ENCODE measurements around the gene CCDC66. TPM values are rescaled to one million over a fixed set of nuclear protein-coding genes. Genes with fewer than 3 reads are reported as not detected.

CCDC66 gene
- total and polyA plus RNA-seq, 2 of the 8 experiments (the other 6 are each of a cell fraction or from before 2014, with no cell fraction given): 9.6 to 29.3 TPM

- DNase-seq (ENCODE audit: low read depth in 1 of 2, low spot score in 2 of 2) (no peak), FAIRE-seq (no peak)
- peaks cover 0 to 3% of the 10 kb centered on the region in 2 experiments for H4K20me1 ChIP-seq (replicated peaks in 1 of 2; ENCODE audit: control insufficient read depth in 1 of 2, insufficient read depth in 2 of 2, low read length in 2 of 2)
- H2BK12ac ChIP-seq (ENCODE audit: low read depth, low read length): no peak overlapping the region
- H3K9ac ChIP-seq (replicated peaks in 1 of 4; ENCODE audit: extremely low read depth in 1 of 4, low read depth in 3 of 4, low read length in 3 of 4): no peak overlapping the region
- H3K27ac ChIP-seq (ENCODE audit: low read depth, low read length): no peak overlapping the region
- no peaks in the 10 kb centered on the region; a peak in 1 of 4 replicates for H3K9me3 ChIP-seq (ENCODE audit: insufficient read depth in 2 of 2, low read depth in 1 of 2, low read length in 1 of 2)
- no peak overlapping the region for H3K14ac ChIP-seq (ENCODE audit: insufficient read length)
- peaks cover 0 to 8% (median 0%) of the 10 kb centered on the region in 4 experiments; a peak in 3 of 8 replicates for H3K36me3 ChIP-seq (ENCODE audit: control insufficient read depth in 2 of 4, insufficient read depth in 4 of 4, low read length in 3 of 4)
- no peak overlapping the region for H2BK15ac ChIP-seq (ENCODE audit: low read length)
- ChIA-PET CTCF (ENCODE audit: partially characterized antibody) (interaction anchor here (0.8 kb wide), 1 partner anchor 53 kb away, joined by 3 read pairs; no protein-coding TSS in a partner anchor), POLR2A (ENCODE audit: partially characterized antibody) (no interaction called here)
- no peak overlapping the region for H2BK5ac ChIP-seq (ENCODE audit: low read depth, low read length)
- H3K4me1 ChIP-seq (replicated peaks in 1 of 4; ENCODE audit: control insufficient read depth in 3 of 4, insufficient read depth in 4 of 4, low read length in 3 of 4): peaks cover 0 to 3% (median 0%) of the 10 kb centered on the region in 4 experiments; a peak in 1 of 7 replicates
- H2BK20ac ChIP-seq (ENCODE audit: low read length): no peak overlapping the region
- H3K79me1 ChIP-seq (ENCODE audit: low read depth, low read length): peaks cover 4% of the 10 kb centered on the region; the same call in 1 of the 2 replicates
- H3K56ac ChIP-seq (replicated peaks; ENCODE audit: insufficient read length, low read depth, low read length): no peak overlapping the region
- no peak overlapping the region for H4K5ac ChIP-seq (ENCODE audit: insufficient read length, low read depth, low read length)
- peaks cover 0 to 3% of the 10 kb centered on the region in 2 experiments; a peak in 1 of 4 replicates for H3K79me2 ChIP-seq (ENCODE audit: control insufficient read depth in 1 of 2, insufficient read depth in 2 of 2, low read length in 2 of 2)
- no peaks in the 10 kb centered on the region for H3K27me3 ChIP-seq (replicated peaks in 1 of 4; ENCODE audit: control insufficient read depth in 3 of 4, extremely low read depth in 1 of 4, insufficient read depth in 3 of 4, low read length in 3 of 4)
- no peak overlapping the region for H2AK5ac ChIP-seq (ENCODE audit: low read depth, low read length)
- whole genome bisulfite sequencing, 2 experiments (ENCODE audit: extremely low coverage in 1 of 2, insufficient coverage in 1 of 2, insufficient read length in 1 of 2, insufficient replicate concordance in 2 of 2, low coverage in 1 of 2, low lambda C conversion rate in 2 of 2, missing lambda C conversion rate in 1 of 2): 91% methylated on average over 3 of the region's 8 CpGs; no CpG with 5 or more reads in 1 of the 2 experiments
- H3K4ac ChIP-seq (replicated peaks; ENCODE audit: insufficient read length, low read depth, low read length): no peak overlapping the region
- H2AFZ ChIP-seq (ENCODE audit: low read length): no peak overlapping the region
- no peak overlapping the region for H2BK120ac ChIP-seq (replicated peaks; ENCODE audit: low read depth, low read length)
- no peaks in the 10 kb centered on the region for H3K23me2 ChIP-seq (ENCODE audit: low read depth, low read length)
- no peak overlapping the region for H3K18ac ChIP-seq (ENCODE audit: extremely low read depth, low read length)
- no peak overlapping the region for H3K4me3 ChIP-seq (ENCODE audit: extremely low read depth in 1 of 4, insufficient read depth in 2 of 4, low read depth in 3 of 4, low read length in 4 of 4)
- H4K91ac ChIP-seq (replicated peaks; ENCODE audit: insufficient read length, low read length): no peak overlapping the region
- H4K8ac ChIP-seq (ENCODE audit: extremely low read depth, insufficient read depth, low read length): no peak overlapping the region
- no peak overlapping the region for H3K23ac ChIP-seq (ENCODE audit: insufficient read length)
- H3K4me2 ChIP-seq (ENCODE audit: insufficient read depth in 1 of 2, low read depth in 2 of 2, low read length in 2 of 2): no peak overlapping the region
- TF ChIP-seq CTBP2 (IDR thresholded peaks at IDR 0.05; ENCODE audit: borderline replicate concordance, insufficient read depth, insufficient read length, low read length): no peak
- TF ChIP-seq CREB1 (IDR thresholded peaks at IDR 0.05): no peak
- TF ChIP-seq POLR2A (IDR thresholded peaks at IDR 0.05; ENCODE audit: control extremely low read depth in 1 of 2, low read depth in 2 of 2, low read length in 2 of 2): no peak
- no peak for TF ChIP-seq CHD1 (IDR thresholded peaks at IDR 0.05; ENCODE audit: low read depth, low read length)
- no peak for TF ChIP-seq KDM4A (IDR thresholded peaks at IDR 0.05; ENCODE audit: low read depth, low read length, severe bottlenecking)
- no peak for TF ChIP-seq ATF3 (IDR thresholded peaks at IDR 0.05; ENCODE audit: insufficient read depth, low read depth, low read length)
- TF ChIP-seq BRCA1 (IDR thresholded peaks at IDR 0.05; ENCODE audit: low read depth, low read length): no peak
- no peak for TF ChIP-seq ATF2 (IDR thresholded peaks at IDR 0.05; ENCODE audit: low read length)
- TF ChIP-seq SUZ12 (IDR thresholded peaks at IDR 0.05; ENCODE audit: low read length): no peak
- TF ChIP-seq SIRT6 (IDR thresholded peaks at IDR 0.05; ENCODE audit: low read length): no peak
- no peak for TF ChIP-seq RBBP5 (IDR thresholded peaks at IDR 0.05; ENCODE audit: borderline replicate concordance, low read depth, low read length)
- TF ChIP-seq TAF1 (IDR thresholded peaks at IDR 0.05; ENCODE audit: low read depth, low read length): no peak
- TF ChIP-seq HDAC6 (IDR thresholded peaks at IDR 0.05; ENCODE audit: low read depth, low read length): no peak
Measured at GRCh38 chr3:56611364-56611763, 54.4 kb downstream of the CCDC66 start.
